Gastroesophageal sphincter (tissue), 4 donors: Measurements from ENCODE around the gene DAAM1. TPM values are rescaled to one million over a fixed set of nuclear protein-coding genes. Genes with fewer than 3 reads are reported as not detected.

ENCODE experiments used
- ATAC-seq: fragments of 150-250 bp; one replicate; pipeline ENCODE4 v1.9.1; 2016; ENCODE audit warnings: mild to moderate bottlenecking, moderate library complexity
- H3K27ac ChIP-seq, 4 donors: fragments of 200-600 bp; sonication (generic) in 3 of 4; 1 replicate in 3 of 4; 2 replicates in 1 of 4; pipeline ENCODE4 v1.5.1; 2016 to 2019
- H3K27me3 ChIP-seq: fragments of 200-600 bp; sonication (generic); one replicate; pipeline ENCODE4 v1.5.1; 2019
- H3K36me3 ChIP-seq, 2 donors: fragments of 200-600 bp; sonication (generic); one replicate each; pipeline ENCODE4 v1.5.1; 2019; ENCODE audit warnings: control low read depth in 1 of 2
- H3K4me1 ChIP-seq, 3 donors: fragments of 200-600 bp; sonication (generic); 1 replicate in 2 of 3; 2 replicates in 1 of 3; pipeline ENCODE4 v1.5.1; 2016 to 2019; ENCODE audit warnings: control low read depth in 2 of 3
- H3K4me3 ChIP-seq, 2 donors: fragments of 200-600 bp; sonication (generic); one replicate each; pipeline ENCODE4 v1.5.1; 2019; ENCODE audit warnings: mild to moderate bottlenecking in 1 of 2, moderate library complexity in 1 of 2
- H3K9me3 ChIP-seq, 3 donors: fragments of 200-600 bp; sonication (generic); one replicate each; pipeline ENCODE4 v1.5.1; 2017 to 2019; ENCODE audit warnings: control low read depth in 2 of 3
- EP300 ChIP-seq: sonication (generic); formaldehyde crosslinking; IDR thresholded peaks from one replicate; pipeline ENCODE4 v1.6.1; 2017; ENCODE audit warnings: antibody characterized with exemption, mild to moderate bottlenecking
- POLR2A ChIP-seq, 2 donors: fragments of 450-650 bp; IDR thresholded peaks; one replicate each; pipeline ENCODE4 v1.6.1; 2017; ENCODE audit warnings: antibody characterized with exemption in 2 of 2, mild to moderate bottlenecking in 2 of 2, moderate library complexity in 1 of 2
- POLR2AphosphoS5 ChIP-seq: sonication (generic); formaldehyde crosslinking; IDR thresholded peaks from one replicate; pipeline ENCODE4 v1.6.1; 2017; ENCODE audit warnings: antibody characterized with exemption
- WGBS, 2 donors: methylation state at CpG; one replicate each; pipeline ENCODE4 v1.1.5; 2018; ENCODE audit warnings: low coverage in 1 of 2; 5-methylcytosine and 5-hydroxymethylcytosine counted together
- total RNA-seq, 4 donors: library from RNA; depleted of rRNA; stranded (reverse); fragments of >200 nt; gene quantifications; one replicate each; pipeline ENCODE4 v1.1.0, GENCODE V29; 2016
- TF ChIP-seq, protein P1 (sequence below), 4 experiments: fragments of 200-600 bp in 2 of 4; fragments of 450-650 bp in 2 of 4; sonication (generic) in 1 of 4; IDR thresholded peaks; one replicate each; pipeline ENCODE4 v1.5.1; 2017 to 2019; ENCODE audit warnings: antibody characterized with exemption in 4 of 4, mild to moderate bottlenecking in 2 of 4, moderate library complexity in 2 of 4

Gene DAAM1
- total RNA-seq, 4 donors from 2014 or later, result 64.0 to 124 (median 87.3) TPM

DNA sequence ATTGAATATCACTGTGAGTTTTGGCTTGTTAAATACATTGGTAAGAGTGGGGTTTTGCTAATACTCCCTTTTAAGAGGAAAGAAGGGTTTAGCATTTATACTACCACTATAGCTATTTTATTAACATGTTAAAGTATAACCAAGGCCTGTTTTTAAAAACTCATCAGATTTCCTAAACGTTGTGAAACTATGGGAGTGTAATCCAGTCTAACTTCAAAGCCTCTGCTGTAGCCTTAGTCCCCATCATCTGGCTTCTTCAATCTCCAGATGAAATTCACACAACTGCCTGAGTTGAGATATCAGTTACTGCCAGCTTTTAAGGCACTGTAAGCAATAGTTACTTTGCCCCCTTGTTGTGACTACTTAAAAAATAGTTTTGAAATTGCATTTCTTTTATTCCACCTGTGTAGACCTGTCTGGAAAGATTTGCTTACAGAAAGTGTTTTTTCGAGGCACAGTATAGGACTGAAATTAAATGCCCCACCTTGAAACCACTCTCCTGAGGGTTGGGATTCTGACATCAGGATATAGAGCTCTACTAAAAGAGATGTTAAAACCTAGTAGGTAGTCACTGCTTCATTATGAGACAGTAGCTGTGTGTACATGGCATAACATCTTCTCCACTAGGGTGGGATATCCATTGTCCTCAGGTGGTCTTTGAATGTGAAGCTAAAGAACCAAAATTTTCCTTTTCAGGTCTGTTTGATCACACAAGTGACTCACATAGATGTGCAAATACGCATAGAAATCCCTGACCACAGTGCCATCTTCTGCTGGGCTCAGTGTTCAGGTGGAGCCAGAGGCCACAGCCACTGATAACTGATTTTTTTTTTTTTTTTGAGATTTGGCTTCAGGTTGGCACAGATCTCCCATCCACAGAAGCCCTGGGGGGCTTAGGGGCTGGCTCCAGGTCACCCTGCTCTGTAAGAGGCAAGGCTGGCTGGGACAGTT, 125.5 kb downstream of the DAAM1 start:
- Histone ChIP-seq H3K4me1 (peaks cover 8 to 98% (median 33%) of the 10 kb centered on the region in 3 donors), H3K4me3 (no peak overlapping the region), H3K27me3 (no peaks in the 10 kb centered on the region), H3K36me3 (no peaks in the 10 kb centered on the region), H3K27ac (peak overlapping the region; percentile 35 to 73 (median 58)), H3K9me3 (no peaks in the 10 kb centered on the region)
- ATAC-seq, result no peak
- 59 to 74% methylated on average over 3 of the region's 3 CpGs for WGBS, 2 donors
- TF ChIP-seq EP300, result no peak
- TF ChIP-seq POLR2AphosphoS5, result no peak
- TF ChIP-seq, protein P1, sequence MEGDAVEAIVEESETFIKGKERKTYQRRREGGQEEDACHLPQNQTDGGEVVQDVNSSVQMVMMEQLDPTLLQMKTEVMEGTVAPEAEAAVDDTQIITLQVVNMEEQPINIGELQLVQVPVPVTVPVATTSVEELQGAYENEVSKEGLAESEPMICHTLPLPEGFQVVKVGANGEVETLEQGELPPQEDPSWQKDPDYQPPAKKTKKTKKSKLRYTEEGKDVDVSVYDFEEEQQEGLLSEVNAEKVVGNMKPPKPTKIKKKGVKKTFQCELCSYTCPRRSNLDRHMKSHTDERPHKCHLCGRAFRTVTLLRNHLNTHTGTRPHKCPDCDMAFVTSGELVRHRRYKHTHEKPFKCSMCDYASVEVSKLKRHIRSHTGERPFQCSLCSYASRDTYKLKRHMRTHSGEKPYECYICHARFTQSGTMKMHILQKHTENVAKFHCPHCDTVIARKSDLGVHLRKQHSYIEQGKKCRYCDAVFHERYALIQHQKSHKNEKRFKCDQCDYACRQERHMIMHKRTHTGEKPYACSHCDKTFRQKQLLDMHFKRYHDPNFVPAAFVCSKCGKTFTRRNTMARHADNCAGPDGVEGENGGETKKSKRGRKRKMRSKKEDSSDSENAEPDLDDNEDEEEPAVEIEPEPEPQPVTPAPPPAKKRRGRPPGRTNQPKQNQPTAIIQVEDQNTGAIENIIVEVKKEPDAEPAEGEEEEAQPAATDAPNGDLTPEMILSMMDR (IDR thresholded peaks at IDR 0.05), result no peak
- no peak for TF ChIP-seq POLR2A (IDR thresholded peaks at IDR 0.05)

DNA sequence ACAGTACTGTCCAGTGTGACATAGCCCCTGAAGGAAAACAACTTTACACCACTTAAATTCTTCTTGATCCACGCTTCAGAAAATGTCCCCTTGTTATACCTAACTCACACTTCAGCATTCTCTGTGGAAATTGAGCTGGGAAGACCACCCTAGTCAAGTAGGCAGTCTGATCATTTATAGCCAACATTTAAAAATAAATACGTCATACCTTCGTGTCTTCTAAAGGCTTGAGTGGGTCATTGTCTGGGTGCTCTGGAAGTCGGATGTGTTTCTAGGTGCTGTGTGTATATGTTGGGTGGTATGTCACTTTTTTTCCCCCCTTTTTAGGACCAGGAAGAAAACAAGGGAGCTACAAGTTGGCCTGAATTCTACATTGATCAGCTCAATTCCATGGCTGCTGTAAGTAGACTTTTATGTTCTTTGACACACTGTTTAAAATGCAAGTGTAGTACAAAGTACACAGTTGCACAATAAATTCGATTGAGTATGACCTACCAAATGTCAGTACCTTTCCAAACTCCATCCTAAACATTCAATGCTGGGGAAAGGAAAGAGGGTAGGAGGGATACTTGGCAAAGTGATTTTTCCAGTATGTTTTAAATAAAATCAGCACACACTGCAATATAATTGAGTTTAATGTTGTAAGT, 126.6 kb downstream of the DAAM1 start:
- Histone ChIP-seq H3K27ac (peak overlapping the region in 3 of 4 donors; percentile 52 to 73 (median 64)), H3K4me1 (peaks cover 14 to 100% (median 35%) of the 10 kb centered on the region in 3 donors), H3K27me3 (no peaks in the 10 kb centered on the region), H3K9me3 (no peaks in the 10 kb centered on the region), H3K36me3 (no peaks in the 10 kb centered on the region), H3K4me3 (no peak overlapping the region)
- WGBS, 2 donors, result 43 to 91% methylated on average over 4 to 5 of the region's 5 CpGs
- ATAC-seq, result no peak
- TF ChIP-seq POLR2A (IDR thresholded peaks at IDR 0.05), result no peak
- TF ChIP-seq, protein P1 (IDR thresholded peaks at IDR 0.05), result no peak
- no peak for TF ChIP-seq EP300
- no peak for TF ChIP-seq POLR2AphosphoS5

DNA sequence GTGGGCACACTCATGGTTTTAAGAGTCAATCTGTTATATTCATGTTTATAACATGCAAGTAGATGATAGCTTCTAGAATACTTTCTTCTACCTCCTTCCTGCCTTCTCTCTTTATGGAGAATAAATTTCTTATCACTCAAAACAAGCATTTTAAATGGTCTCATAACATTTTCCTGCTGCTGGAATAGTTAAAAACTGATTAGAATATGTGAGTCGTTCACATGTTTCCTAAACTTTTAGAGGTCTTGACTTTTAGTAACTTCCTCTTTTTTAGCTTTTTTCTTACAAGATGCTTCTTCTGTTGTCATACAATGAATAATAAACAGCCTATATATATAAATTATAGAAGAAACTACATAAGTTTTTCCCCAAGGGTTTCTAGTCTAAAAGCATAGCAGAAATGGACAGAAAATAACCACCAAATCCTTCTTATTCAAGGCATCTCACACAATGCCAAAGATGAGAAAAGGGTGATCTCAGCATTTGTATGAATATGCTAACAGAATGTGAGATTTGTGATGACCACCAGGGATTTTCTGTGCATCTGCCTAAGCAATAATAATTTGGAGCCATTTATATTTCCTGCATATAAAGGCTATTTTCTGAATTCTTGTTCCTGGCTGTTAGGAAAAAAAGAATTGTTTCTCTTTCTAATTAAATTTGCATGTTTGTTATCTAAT, 127.8 kb downstream of the DAAM1 start:
- H3K4me1 ChIP-seq, result peaks cover 24 to 100% (median 46%) of the 10 kb centered on the region in 3 donors
- H3K27me3 ChIP-seq, result no peaks in the 10 kb centered on the region
- H3K36me3 ChIP-seq, result no peaks in the 10 kb centered on the region
- ATAC-seq, result no peak
- TF ChIP-seq, protein P1 (IDR thresholded peaks at IDR 0.05), result no peak
- TF ChIP-seq EP300 (no peak), POLR2A (IDR thresholded peaks at IDR 0.05) (no peak), POLR2AphosphoS5 (no peak)
- no peaks in the 10 kb centered on the region for H3K9me3 ChIP-seq
- no peak overlapping the region for H3K4me3 ChIP-seq
- H3K27ac ChIP-seq, result peak overlapping the region in 2 of 4 donors; percentile 73 to 75
- 11 to 53% methylated on average over 1 of the region's 1 CpG for WGBS, 2 donors

DNA sequence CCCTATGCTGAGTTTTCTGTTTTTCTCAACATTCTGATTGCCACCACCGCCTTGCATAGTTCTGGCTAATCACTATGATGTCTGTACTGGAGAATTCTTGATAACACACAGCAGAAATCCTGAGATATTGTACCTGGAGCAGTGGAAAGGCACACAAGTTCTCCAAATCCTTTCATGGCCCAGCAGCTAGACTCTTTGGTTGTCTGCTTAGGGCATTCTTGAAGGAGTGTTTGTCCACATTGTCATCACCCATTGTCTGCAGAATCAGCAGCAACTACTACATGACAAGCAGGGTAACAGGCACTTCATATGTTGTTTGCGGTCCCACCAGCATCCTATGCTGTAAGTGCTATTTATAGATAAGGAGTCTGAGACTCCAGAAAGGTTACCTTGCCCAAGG, 128.9 kb downstream of the DAAM1 start:
- TF ChIP-seq EP300 (no peak), POLR2AphosphoS5 (no peak), POLR2A (IDR thresholded peaks at IDR 0.05) (no peak)
- TF ChIP-seq, protein P1 (IDR thresholded peaks at IDR 0.05), result no peak
- no peak for ATAC-seq
- Histone ChIP-seq H3K27ac (peak overlapping the region; percentile 68 to 81 (median 74)), H3K9me3 (no peaks in the 10 kb centered on the region), H3K4me1 (peaks cover 27 to 100% (median 51%) of the 10 kb centered on the region in 3 donors), H3K4me3 (no peak overlapping the region), H3K36me3 (no peaks in the 10 kb centered on the region), H3K27me3 (no peaks in the 10 kb centered on the region)
- WGBS, 2 donors, result 88 to 100% methylated on average over 1 to 2 of the region's 2 CpGs
